DMS79 treated with DMSO at 0.1 percent for 48 hours (cell line): ENCODE data around the gene OR2K2.
"Not testable (repeated sequence)": the region's sequence is repeated elsewhere in the genome, so short reads cannot be mapped to it uniquely, and the experiment has no call there.

Experiments used
- DNase-seq: peaks from one replicate; lab custom pipeline; 2025; lab: John Stamatoyannopoulos, UW

The OR2K2 gene, protein sequence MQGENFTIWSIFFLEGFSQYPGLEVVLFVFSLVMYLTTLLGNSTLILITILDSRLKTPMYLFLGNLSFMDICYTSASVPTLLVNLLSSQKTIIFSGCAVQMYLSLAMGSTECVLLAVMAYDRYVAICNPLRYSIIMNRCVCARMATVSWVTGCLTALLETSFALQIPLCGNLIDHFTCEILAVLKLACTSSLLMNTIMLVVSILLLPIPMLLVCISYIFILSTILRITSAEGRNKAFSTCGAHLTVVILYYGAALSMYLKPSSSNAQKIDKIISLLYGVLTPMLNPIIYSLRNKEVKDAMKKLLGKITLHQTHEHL

DNA sequence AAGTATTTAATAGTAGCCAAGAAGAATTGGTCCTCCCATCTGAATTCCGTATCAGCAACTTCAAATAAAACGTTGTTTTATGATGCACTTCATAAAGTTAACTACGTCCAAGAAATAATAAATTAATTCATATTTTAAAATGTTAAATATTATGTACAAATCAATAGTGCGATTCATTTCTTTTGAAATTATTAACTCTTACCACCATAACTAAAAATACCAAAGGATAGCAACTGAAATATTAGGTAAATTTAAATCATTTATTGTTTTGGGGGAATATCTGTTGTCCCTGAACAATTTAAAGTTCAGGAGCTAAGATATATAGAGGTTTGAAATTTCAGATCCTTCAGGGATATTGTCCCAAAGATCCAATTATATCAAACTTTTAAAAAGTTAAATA, at the start of gene OR2K2:
OR2K2 (minus strand) TSS at position 101 of the 400 bp plus-strand sequence. CDS start 1,791 bp downstream, outside the sequence.
- no peak for DNase-seq

DNA sequence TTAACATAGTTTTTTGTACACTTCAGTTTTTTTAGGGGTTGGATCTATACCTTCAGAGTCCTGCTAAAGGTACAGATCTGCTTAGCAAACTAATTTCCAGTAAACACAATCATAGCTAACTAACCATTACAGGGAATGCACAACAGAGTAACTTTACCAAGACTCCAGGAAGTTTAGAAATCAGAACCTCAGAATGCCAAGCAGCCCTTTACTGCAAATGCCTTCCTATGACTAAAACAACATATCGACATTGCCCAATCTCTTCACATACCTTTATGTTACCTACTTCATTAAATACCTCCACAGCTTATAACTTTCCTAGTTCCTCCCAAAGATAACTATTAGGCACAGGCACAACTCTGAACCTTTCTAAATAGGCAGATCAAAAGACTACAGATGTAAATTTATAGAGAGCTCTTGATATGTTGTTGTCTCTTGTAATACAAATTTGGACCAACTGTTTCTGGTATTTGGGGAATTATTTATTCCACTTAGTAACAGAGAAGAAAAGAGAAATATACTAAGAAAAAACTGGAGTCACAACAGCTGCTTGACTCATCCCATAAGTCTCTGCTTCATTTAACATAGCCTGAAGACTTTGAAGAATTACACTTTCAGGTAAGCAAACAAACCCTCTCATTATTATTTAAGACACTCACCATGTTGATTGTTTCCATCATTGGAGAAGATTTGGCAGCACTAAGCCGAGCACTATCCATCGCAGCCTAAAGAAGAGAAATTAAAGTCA, 46.0 kb upstream of the OR2K2 start:
- DNase-seq: no peak

DNA sequence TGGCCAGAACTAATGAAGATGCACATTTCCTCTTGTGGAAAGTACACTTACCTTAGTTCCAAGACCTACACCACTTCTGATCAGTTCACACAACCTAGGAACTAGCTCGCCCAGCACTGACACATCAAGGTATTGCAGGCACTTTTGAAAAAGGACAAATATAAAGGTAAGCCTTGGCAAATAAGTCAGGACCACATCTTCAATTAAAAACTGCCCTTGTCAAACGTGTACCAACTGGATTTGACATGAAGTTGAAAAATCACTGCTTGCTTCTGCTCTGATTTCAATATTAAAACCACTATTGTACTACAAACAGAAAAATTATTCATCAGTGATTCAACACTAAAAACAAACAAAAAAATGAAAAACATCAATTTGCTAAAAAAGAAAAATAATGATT, 45.0 kb upstream of the OR2K2 start:
- DNase-seq: no peak

DNA sequence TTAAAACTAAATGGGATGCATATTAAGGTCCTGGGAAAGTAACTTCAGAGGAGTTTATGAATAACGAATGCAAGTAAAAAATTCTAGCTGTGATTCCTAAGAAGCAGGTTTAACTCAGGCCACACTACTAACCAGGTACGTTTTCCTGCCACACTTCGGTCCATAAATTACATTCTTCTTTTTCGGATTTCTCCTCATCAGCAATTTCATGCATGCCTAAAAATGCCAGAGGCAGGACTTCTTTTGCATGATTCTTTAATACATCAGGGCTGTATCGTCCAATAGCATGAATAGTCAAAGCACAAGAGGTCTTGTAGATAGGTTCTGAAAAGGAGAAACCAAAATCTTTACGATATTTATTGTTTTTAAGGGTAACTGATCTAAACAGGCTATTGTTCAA, 42.3 kb upstream of the OR2K2 start:
- DNase-seq: no peak

DNA sequence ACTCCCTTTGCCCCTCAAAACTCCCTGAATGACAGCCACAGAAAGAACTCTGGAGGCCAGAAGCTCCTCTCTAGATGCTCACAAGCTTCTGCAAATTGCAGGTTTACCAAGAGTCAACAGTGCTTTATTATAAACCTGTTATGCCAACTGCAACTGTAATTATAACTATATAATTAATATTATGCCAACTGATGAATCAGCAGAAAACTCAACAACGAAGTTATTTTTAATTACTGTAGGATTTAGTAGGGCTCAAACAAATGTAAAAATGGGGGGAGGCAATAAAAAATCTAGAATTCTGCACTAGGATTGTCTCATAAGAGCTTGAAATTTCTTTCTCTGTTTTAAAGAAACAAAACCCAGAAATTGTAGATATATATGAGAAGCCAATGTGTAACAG, 37.0 kb upstream of the OR2K2 start:
- no peak for DNase-seq

DNA sequence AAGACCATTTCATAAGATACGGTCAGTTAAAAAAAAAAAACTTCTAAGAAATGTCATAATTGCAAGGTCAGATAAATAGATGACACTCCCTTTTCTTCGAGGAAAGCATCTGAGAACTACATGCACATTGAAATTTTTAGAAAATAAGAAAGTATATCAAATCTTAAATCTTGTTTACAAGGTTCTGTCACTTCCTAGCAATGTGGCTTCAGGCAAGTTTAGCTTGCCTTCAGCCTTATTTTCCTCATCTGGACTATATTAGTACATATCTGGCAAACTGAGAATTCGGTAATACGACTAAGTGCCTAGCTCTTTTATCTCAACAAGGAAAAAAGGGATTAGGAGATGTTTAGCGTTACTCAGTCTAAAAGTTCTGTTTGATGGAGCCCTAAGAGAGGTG, 32.5 kb upstream of the OR2K2 start:
- no peak for DNase-seq

DNA sequence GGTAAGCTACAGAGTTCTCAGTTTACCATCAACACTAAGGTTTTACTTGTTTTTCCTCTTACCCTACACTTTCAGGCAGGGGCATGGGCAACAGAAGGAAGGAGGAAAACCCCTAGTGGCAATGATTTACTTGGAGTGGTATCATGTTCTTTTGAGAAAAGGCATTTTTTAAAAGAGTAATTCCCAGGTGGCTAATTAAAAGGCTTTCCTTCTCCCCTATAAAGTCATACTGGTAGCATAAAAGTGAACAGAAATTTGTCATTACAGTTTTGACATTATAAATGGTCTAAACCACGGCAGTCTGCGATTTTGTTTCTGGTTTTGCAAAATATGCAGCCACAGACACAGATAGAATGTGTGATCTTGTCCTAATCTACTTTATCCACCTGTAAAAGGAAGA, 30.9 kb upstream of the OR2K2 start:
- no peak for DNase-seq

DNA sequence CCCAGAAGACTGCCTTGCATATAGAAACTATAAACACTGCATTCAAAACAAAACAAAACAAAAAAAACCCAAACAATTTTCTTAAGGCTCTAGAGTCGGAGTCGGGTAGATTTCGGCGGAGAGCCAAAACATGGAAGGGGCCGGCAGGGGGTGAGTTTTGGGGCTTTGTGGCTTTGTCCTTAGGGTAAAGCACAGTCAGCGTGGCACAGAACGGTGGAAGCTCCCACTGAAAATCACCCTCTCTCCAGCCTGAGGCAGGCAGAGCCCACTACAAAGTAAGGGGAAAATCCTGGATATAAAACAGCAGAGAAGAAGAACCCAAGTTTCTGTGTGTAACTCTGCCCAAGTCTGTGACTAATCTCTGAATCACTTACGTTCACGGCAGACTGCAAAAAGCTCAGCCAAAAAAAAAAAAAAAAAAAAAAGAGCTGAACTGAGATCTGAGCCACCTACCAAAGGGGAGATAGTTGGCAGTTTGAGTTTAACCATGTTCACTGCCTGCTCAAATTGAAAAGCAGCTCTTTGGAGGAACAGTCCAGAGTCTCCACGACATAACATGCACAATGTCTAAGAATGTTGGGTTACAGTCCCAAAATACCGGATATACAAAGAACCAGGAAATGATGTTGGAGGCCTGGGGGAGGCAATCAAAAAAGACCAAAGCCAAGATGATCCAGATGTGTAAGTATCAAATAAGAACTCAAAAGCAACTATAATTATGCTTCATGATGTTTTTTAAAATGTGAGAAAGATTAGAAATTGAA, 26.6 kb upstream of the OR2K2 start:
- no peak for DNase-seq

DNA sequence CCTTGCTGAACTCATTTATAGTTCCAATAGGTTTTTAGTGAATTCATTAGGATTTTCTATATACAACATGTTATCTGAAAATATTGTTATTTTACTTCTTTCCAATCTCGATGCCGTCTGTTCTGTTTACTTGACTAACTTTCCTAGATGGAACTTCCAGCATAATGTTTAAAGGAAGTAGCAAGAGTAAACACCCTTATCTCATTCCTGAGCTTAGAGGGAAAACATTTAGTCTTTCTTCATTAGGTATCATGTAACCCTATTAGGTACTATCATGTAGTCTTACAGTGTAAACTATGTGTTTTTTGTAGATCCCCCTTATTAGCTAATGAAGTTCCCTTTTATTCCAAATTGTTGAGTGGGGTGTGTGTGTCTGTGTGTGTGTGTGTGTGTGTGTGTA, 22.5 kb upstream of the OR2K2 start:
- DNase-seq: no peak

DNA sequence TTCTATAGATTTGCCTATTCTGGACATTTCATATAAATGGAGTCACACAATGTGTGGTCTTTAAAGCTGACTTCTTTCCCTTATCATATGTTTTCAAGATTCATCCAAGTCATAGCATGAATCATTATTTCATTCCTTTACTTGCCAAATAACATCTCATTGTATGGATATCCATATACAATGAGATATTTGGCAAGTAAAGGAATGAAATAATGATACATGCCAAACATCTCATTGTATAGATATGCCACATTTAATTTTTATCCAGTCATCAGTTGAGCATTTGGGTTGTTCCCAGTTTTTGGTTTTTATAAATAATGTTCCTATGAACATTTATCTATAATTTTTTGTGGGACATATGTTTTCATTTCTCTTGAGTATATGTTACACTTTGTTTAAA, 20.5 kb upstream of the OR2K2 start:
- DNase-seq: no peak

DNA sequence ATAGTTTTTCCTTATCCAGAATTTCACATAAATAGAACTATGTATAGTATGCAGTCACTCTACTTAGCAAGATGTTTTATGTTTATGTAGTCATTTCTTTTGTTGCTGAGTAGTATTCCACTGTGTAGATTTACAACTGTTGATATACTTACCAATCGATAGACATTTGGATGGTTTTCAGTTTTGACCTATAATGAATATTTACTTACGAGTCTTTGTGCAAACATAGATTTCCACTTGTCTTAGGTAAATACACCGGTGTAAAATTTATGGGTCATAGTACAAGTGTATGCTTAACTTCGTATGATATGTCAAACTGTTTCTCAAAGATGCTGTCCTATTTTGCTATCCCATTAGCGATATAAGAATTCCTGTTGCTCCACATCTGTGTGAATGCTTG, 19.7 kb upstream of the OR2K2 start:
- no peak for DNase-seq

DNA sequence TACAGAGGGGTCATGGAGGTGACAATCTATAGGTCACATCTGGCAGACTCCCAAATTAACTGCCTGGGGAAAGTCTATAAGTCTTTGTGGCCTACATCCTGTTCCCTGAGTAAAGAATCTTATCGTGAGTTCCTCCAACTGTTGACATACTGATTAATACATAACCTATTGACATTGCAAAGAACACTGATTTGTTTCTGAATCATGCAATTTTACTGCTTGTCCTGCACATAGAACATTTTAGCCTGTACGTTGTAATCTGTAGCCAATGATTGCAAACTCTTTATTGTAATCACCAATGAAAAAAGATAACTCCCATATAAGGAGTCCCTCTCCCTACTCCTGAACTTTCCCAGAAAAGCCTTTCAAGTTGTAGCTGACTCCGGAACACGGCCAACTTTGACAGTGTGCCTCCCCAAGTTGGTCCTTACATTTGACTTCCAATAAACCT, 18.8 kb upstream of the OR2K2 start:
- no peak for DNase-seq

DNA sequence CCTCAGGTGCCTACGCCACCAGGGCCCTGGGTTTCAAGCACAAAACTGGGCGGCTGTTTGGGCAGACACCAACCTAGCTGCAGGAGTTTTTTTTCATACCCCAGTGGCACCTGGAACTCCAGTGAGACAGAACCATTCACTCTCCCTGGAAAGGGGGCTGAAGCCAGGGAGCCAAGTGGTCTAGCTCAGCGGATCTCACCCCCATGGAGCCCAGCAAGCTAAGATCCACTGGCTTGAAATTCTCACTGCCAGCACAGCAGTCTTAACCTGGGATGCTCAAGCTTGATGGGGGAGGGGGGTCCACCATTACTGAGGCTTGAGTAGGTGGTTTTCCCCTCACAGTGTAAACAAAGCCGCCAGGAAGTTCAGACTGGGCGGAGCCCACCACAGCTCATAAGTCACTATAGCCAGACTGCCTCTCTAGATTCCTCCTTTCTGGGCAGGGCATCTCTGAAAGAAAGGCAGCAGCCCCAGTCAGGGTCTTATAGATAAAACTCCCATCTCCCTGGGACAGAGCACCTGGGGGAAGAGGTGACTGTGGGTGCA, 4.4 kb upstream of the OR2K2 start:
- not testable (repeated sequence) for DNase-seq

DNA sequence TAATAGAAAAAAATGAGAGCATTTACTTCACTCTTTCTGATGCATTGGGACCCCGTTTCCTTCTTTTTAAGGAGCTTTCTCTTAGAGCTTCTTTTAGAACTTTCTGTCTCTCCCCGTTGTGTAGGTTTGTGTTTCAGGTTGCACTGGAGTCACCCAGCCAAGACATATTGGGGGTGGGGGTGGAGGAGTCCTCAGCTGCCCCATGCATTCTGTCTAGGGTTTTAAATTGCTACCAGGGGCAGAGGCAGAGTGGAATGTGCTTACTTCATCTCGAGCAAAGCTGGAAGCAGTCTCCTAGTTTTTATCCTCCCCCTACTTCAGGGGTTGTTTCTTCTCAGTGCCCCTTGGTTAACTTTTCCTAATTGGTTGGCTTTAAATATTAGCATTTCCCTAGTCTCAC, 9.4 kb downstream of the OR2K2 start:
- DNase-seq: no peak

DNA sequence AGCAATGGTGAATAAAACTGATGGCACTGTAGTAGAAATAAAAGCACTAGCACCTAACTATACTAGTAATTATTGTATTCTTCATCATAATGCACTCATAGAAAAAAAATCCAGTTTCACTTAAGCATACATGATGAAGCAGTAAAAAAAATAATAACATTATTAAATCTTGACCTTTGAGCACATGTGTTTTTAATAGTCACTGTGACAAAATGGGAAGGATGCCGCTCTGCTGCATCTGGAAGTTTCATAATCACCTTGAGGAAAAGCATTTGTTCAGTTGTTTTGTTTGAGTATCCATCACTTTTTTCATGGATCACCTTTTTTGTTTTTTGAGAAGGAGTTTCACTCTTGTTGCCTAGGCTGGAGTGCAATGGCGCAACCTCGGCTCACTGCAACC, 13.2 kb downstream of the OR2K2 start:
- no peak for DNase-seq

DNA sequence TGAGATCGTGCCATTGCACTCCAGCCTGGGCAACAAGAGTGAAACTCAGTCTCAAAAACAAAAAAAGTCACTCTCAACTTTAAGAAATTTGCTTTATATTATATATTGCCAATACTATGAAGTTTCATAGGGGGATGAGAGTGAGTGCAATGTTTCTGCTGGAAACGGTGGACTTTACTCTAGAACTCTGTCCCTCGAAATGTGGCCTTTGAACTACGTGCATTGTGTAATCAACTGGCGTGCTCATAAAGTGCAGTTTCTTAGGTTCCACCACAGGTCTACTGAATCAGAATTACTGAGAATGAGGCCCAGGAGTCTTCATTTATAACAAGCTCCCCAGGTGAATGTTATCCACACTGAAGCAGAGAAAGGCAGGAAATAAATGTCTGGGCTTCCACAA, 24.1 kb downstream of the OR2K2 start:
- DNase-seq: no peak

DNA sequence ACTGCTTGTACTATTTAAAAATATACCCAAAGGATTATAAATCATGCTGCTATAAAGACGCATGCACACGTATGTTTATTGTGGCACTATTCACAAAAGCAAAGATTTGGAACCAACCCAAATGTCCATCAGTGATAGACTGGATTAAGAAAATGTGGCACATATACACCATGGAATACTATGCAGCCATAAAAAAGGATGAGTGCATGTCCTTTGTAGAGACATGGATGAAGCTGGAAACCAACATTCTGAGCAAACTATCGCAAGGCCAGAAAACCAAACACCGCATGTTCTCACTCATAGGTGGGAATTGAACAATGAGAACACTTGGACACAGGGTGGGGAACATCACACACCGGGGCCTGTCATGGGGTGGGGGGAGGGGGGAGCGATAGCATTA, 26.0 kb downstream of the OR2K2 start:
- DNase-seq: not testable (repeated sequence)

DNA sequence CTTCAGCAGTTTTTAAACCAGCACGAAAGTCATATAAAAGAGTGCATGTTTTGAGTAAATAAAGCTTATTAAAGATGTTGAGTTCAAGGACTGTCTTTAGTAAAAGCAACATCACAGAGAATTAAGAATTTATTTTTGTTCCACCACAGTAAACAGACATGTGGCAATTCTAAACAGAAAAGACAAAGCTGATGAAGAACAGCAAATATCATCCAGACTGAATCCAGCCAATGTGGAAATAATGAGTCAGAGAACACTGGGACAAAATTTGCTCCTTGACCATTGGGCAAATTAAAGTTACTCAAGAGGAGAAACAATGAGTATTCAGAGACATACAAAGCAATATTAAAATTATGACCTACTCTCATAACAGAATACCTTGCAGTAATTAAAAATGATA, 28.8 kb downstream of the OR2K2 start:
- no peak for DNase-seq

DNA sequence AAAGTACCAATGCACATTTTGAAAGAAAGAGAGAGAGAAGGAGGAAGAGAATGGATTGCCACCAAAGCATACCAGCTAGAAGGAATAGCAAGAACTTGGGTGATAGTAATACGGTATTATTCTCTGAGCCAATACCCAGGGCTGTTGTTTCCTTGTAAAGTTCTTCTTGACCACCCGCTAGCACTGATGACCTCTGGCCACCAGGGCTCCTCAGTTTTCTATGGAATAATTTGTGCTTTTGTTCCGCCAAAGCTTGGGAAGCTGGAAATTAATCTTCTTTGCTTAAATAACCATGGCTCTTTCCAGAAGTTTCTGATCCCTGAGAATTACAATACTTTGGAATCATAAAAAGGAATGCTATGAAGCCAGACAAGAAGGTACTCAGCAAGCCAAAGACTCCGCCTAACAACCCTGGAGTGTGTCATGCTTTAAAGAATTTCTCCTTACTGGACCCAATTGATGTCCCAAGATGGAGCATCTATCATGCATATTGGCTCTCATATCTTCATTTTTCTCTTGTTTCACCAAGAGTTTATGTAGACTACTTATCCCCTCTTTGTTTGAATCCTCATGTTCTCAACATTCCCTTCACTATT, 29.8 kb downstream of the OR2K2 start:
- DNase-seq: no peak

DNA sequence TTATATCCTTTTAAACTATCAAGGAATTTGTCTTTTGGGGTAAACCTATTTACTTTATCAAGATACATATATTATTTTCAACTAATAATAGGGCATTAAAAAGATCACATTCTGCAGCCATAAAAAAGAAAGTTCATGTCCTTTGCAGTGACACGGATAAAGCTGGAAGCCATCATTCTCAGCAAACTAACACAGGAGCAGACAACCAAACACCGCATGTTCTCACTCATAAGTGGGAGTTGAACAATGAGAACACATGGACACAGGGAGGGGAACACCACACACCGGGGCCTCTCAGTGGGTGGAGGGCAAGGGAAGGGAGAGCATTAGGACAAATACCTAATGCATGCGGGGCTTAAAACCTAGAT, 30.4 kb downstream of the OR2K2 start:
- not testable (repeated sequence) for DNase-seq

DNA sequence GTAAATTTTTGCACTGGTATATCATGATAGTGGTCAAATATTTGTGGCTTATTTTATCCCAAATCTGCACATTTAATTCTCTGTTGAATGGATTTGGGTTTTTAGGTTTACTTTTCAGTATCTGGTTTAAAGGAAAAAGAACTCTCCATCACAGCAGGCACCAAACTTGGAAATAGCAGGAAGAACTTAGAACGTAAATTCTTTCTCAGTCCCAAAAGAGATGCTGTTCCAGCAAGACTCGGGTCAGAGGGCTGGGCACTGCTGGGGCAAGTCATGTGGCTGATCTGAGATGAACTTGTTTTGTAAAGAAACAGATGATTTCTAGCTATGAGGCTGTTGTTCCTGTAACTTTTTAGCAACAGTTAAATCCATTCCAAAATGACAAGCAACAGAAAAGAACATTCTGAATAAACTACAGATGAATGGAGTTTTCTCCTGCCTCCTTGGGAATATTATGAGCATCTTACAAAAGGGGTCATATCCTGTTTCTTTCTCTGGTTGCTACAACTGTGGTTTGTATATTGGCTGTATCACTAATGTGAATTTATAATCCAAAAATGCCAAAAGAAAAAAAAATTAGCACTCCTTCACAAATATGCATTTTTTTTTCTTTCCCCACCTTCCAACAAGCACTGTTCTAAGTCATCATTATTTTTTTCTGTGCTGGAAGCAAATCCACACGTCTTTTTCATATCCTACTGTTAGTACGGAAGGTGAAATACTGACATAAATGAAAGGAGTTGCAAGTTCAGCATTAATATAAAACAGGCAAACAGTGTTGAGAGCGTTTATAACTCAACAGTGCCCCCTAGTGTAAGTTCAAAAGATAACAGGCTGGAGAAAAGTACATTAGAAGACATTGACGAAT, 31.1 kb downstream of the OR2K2 start:
- peak; percentile 85 for DNase-seq
